ENCODE results near the gene ARID1B. TPM values are rescaled to one million over a fixed set of nuclear protein-coding genes. Genes with fewer than 3 reads are reported as not detected.

The ARID1B gene
- total and polyA plus RNA-seq, 2 of the 13 experiments (the other 11 are each of a cell fraction or from before 2014, with no cell fraction given): 20.1 to 32.6 TPM

DNA sequence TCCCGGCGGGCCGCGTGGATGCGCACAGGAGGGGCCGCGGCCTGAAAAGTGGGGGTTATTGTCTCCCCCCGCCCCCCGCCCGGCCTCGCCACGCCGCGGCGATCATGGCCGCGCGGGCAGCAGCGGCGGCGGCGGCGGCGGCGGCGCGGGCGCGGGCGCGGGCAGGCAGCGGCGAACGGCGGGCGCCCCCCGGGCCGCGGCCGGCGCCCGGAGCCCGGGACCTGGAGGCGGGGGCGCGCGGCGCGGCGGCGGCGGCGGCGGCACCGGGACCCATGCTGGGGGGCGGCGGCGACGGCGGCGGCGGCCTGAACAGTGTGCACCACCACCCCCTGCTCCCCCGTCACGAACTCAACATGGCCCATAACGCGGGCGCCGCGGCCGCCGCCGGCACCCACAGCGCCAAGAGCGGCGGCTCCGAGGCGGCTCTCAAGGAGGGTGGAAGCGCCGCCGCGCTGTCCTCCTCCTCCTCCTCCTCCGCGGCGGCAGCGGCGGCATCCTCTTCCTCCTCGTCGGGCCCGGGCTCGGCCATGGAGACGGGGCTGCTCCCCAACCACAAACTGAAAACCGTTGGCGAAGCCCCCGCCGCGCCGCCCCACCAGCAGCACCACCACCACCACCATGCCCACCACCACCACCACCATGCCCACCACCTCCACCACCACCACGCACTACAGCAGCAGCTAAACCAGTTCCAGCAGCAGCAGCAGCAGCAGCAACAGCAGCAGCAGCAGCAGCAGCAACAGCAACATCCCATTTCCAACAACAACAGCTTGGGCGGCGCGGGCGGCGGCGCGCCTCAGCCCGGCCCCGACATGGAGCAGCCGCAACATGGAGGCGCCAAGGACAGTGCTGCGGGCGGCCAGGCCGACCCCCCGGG lies 637 bp downstream of the ARID1B start (continued):
- TF ChIP-seq CEBPZ (IDR thresholded peaks at IDR 0.05; ENCODE audit: low read length): no peak
- no peak for TF ChIP-seq ZNF549 (CRISPR knock-in tag; IDR thresholded peaks at IDR 0.05)
- TF ChIP-seq ZNF670 (CRISPR knock-in tag; IDR thresholded peaks at IDR 0.05; ENCODE audit: borderline replicate concordance): no peak
- TF ChIP-seq HMG20B (CRISPR knock-in tag; conservative IDR thresholded peaks at IDR 0.05): no peak
- no peak for TF ChIP-seq ZNF180 (CRISPR knock-in tag; IDR thresholded peaks at IDR 0.05; ENCODE audit: borderline replicate concordance, low read depth)
- no peak for TF ChIP-seq ZKSCAN8 (CRISPR knock-in tag; IDR thresholded peaks at IDR 0.05; ENCODE audit: borderline replicate concordance)
- no peak for TF ChIP-seq NFIB (CRISPR knock-in tag; IDR thresholded peaks at IDR 0.05; ENCODE audit: borderline replicate concordance)
- no peak for TF ChIP-seq TRIM24 (CRISPR knock-in tag; IDR thresholded peaks at IDR 0.05)
- TF ChIP-seq XBP1 (CRISPR knock-in tag; IDR thresholded peaks at IDR 0.05): no peak
- TF ChIP-seq SPEN (CRISPR knock-in tag; IDR thresholded peaks at IDR 0.05; ENCODE audit: low read depth): no peak
- TF ChIP-seq CENPT (CRISPR knock-in tag; IDR thresholded peaks at IDR 0.05; ENCODE audit: low read depth): no peak
- peak; percentile 86 for TF ChIP-seq ZFX (CRISPR knock-in tag; IDR thresholded peaks at IDR 0.05; ENCODE audit: low read depth)
- no peak for TF ChIP-seq ZNF543 (CRISPR knock-in tag; IDR thresholded peaks at IDR 0.05)
- TF ChIP-seq ZNF263 (CRISPR knock-in tag; IDR thresholded peaks at IDR 0.05): peak; percentile 18; the same call in 1 of the 2 replicates
- 0 out of 2 replicates have a peak, but pooled peaks have one; percentile 9 for TF ChIP-seq REPIN1 (CRISPR knock-in tag; IDR thresholded peaks at IDR 0.05; ENCODE audit: borderline replicate concordance, low read depth)
- TF ChIP-seq ZFP36L2 (CRISPR knock-in tag; IDR thresholded peaks at IDR 0.05): no peak
- TF ChIP-seq PITX1 (CRISPR knock-in tag; IDR thresholded peaks at IDR 0.05): no peak
- no peak for TF ChIP-seq ELF3 (CRISPR knock-in tag; IDR thresholded peaks at IDR 0.05)
- peak; percentile 47; the same call in 1 of the 2 replicates for TF ChIP-seq ZNF749 (CRISPR knock-in tag; IDR thresholded peaks at IDR 0.05; ENCODE audit: borderline replicate concordance)
- no peak for TF ChIP-seq SIX1 (CRISPR knock-in tag; IDR thresholded peaks at IDR 0.05; ENCODE audit: borderline replicate concordance)
- TF ChIP-seq ZNF101 (CRISPR knock-in tag; IDR thresholded peaks at IDR 0.05; ENCODE audit: borderline replicate concordance, low read depth): no peak
- TF ChIP-seq ZNF484 (CRISPR knock-in tag; IDR thresholded peaks at IDR 0.05; ENCODE audit: borderline replicate concordance, low read depth): no peak
- no peak for TF ChIP-seq ZNF432 (CRISPR knock-in tag; IDR thresholded peaks at IDR 0.05; ENCODE audit: borderline replicate concordance)
- TF ChIP-seq, protein P1, sequence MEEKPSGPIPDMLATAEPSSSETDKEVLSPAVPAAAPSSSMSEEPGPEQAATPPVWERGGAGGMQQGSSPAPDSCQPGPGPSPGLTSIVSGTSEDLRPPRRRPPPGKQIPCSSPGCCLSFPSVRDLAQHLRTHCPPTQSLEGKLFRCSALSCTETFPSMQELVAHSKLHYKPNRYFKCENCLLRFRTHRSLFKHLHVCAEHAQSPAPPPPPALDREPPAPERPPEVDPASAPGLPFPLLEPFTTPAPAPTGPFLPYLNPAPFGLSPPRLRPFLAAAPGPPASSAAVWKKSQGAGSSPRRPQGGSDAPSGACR (CRISPR knock-in tag; IDR thresholded peaks at IDR 0.05): no peak
- no peak for TF ChIP-seq ZNF33A (CRISPR knock-in tag; IDR thresholded peaks at IDR 0.05; ENCODE audit: borderline replicate concordance)
- no peak for TF ChIP-seq HNF4G (IDR thresholded peaks at IDR 0.05; ENCODE audit: borderline replicate concordance, low read depth, low read length)
- no peak; the same call in 1 of the 2 replicates for TF ChIP-seq HNF4G (CRISPR knock-in tag; IDR thresholded peaks at IDR 0.05; ENCODE audit: borderline replicate concordance, low read depth)
